ENCODE data around the gene RDX.
"Not testable (repeated sequence)": the region's sequence is repeated elsewhere in the genome, so short reads cannot be mapped to it uniquely, and the experiment has no call there.

RDX gene

DNA sequence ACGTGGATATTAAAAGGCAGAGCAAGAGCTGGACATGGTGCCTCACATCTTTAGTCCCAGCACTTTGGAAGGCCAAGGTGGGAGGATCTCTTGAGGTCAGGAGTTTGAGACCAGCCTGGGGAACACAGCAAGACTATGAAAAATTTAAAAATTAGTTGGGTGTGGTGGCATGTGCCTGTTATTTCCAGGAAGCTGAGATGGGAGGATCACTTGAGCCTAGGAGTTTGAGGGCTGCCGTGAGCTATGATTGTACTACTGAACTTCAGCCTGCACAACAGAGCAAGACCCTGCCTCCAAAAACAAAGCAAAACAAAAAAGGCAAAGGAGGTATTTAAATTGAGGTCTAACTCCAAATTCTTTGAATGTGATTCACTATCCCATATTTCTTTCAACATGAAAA, 23.5 kb downstream of the RDX start:
- DNase-seq (ENCODE audit: low spot score): no peak

- no peak for DNase-seq (ENCODE audit: low spot score)
Observed at GRCh38 chr11:110269996-110270395, 26.4 kb downstream of the RDX start.

- DNase-seq (ENCODE audit: low spot score): no peak
Observed at GRCh38 chr11:110268441-110268840, 28.0 kb downstream of the RDX start.

DNA sequence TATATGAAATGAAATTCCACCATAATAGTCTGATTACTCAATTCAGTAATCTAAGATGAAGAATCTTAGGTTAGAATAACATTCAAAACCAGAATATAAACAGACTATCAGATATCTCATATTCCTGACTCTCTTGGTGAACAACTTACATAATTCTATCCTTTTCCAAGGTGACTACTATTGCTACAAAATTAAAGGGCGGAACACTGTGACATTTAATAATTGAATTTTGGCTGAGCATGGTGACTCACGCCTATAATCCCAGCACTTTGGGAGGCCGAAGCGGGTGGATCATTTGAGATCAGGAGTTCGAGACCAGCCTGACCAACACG, 34.4 kb downstream of the RDX start:
- DNase-seq (ENCODE audit: low spot score): no peak

- no peak for DNase-seq (ENCODE audit: low spot score)
Observed at GRCh38 chr11:110261195-110262071, 35.0 kb downstream of the RDX start.

- no peak for DNase-seq (ENCODE audit: low spot score)
Observed at GRCh38 chr11:110253525-110253924, 42.9 kb downstream of the RDX start.

GRCh38 chr11:110251836-110252235, 44.6 kb downstream of the RDX start:
- DNase-seq (ENCODE audit: low spot score): no peak

- no peak for DNase-seq (ENCODE audit: low spot score)
Observed at GRCh38 chr11:110250168-110250567, 46.2 kb downstream of the RDX start.

- DNase-seq (ENCODE audit: low spot score): no peak
Observed at GRCh38 chr11:110249766-110250165, 46.6 kb downstream of the RDX start.

GRCh38 chr11:110249066-110249465, 47.3 kb downstream of the RDX start:
- DNase-seq (ENCODE audit: low spot score): no peak

DNA sequence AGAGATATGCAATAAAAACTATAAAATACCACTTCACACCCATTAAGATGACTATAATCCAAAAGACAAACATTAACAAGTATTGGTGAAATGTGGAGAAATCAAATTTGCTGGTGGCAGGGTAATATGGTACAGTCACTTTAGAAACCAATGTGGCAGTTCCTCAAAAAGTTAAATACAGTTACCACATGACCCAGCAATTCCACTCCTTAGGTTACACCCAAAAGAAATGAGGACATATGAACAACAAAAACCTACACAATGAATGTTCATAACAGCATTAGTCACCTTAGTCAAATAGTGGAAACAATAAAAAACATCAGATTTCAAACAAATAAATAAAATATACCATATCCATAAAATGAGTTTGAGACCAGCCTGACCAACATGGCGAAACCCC, 52.6 kb downstream of the RDX start:
- no peak for DNase-seq (ENCODE audit: low spot score)

- DNase-seq (ENCODE audit: low spot score): no peak
Observed at GRCh38 chr11:110242746-110243145, 53.7 kb downstream of the RDX start.

DNA sequence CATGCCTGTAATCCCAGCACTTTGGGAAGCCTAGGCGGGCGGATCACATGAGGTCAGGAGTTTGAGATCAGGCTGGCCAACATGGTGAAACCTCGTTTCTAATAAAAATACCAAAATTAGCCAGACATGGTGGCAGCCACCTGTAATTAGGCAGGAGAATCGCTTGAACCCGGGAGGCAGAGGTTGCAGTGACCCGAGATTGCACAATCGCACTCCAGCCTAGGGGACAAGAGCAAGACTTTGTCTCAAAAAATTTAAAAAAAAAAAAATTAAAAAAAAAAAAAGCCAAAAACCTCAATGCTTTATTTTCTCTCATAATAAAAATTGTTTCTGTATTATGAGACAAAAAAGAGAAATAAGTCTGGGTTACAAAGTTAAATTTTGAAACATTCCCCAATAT, 54.2 kb downstream of the RDX start:
- no peak for DNase-seq (ENCODE audit: low spot score)

DNA sequence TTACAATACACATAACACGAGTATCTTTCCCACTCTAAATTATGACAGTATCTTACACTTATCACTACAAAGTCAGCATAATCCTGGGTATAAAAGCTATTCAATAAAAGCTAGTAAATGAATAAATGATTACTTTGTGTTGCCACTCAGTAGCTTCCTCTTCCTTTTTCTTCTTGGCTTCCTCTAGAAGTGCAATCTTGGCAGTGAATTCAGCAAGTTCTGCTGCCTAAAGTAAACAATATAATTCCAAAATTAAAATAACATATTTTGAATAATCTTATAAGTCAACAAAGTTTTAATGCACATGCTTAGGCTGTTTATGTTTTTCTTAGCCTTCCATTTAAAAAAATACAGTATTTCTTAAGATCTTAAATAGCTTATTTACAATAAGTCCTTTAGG, 60.4 kb downstream of the RDX start:
- no peak for DNase-seq (ENCODE audit: low spot score)

DNA sequence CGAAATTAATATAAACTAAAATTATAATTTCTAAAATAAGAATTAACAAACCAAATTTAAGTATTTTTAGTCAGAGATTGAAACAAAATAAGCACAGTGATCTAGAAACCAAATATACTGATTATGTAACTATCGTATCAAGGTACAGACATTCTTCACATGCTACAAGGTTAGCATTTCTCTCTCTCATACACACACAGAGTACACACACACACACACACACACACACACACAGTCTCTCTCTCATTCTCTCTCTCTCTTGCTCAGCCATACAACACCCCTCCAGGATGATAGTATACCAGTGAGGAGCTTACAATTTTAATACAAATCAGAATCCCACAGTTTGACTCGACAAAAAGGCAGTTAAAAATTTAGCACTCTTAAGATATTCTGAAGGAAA, 66.0 kb downstream of the RDX start:
- DNase-seq (ENCODE audit: low spot score): no peak

DNA sequence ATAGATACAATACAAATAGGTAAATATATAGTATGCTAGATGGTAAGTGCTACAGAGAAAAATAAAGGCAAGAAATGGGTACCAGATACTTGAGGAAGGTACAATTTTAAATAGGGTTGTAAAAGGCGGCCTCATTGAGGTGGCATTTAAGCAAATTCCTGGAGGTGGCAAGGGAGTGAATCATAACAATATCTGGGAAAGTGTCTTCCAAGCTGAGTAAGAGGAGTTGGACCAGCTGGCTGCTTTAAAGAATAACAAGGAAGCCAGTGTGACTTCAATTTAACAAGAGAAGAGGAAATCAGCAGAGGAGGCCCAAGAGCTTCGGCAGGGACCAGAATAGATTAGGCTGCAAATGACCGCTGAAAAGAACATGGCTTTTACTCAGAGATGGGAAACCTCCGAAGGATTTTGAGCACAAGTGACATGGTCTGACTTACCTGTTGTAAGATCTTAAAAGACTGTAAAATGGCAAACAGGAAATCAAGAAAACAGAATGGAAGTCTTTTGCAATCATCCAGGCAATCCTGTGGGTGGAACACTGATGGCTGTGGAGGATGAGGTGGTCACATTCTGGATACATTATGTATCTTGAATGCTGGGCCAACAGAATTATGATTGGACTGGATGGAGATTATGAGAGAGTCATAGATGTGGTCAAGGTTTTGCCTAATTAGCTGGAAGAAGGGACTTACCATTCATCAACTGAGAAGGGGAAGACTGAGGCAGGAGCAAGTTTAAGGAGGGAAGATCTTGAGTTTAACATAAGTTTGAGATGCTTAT, 77.2 kb downstream of the RDX start:
- DNase-seq (ENCODE audit: low spot score): no peak

GRCh38 chr11:110217936-110218335, 78.5 kb downstream of the RDX start:
- no peak for DNase-seq (ENCODE audit: low spot score)

GRCh38 chr11:110217223-110217877, 79.1 kb downstream of the RDX start:
- no peak for DNase-seq (ENCODE audit: low spot score)

- DNase-seq (ENCODE audit: low spot score): not testable (repeated sequence)
Observed at GRCh38 chr11:110209313-110209694, 87.1 kb downstream of the RDX start.

GRCh38 chr11:110208678-110209312, 87.6 kb downstream of the RDX start:
- not testable (repeated sequence) for DNase-seq (ENCODE audit: low spot score)

DNA sequence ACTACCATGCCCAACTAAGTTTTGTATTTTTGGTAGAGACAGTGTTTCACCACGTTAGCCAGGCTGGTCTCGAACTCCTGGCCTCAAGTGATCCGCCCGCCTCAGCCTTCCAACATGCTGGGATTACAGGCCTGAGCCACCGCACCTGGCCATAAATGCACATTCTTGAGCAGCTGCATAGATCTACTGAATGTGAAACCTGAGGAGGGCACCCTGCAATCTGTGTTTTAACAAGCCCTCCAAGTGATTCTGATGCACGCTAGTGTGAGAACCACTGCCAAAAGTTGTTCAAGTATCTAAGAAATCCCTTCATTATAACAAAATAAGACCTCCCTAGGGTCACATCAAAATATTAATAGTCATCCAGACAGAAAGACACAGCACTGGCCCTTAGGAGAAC, 89.3 kb downstream of the RDX start:
- DNase-seq (ENCODE audit: low spot score): no peak

GRCh38 chr11:110200836-110201235, 95.6 kb downstream of the RDX start:
- DNase-seq (ENCODE audit: low spot score): no peak

GRCh38 chr11:110200241-110200640, 96.2 kb downstream of the RDX start:
- DNase-seq (ENCODE audit: low spot score): no peak
